ENCODE results near the gene CPED1.
"Not testable (repeated sequence)": the region's sequence is repeated elsewhere in the genome, so short reads cannot be mapped to it uniquely, and the experiment has no call there.

Gene CPED1

GRCh38 chr7:121030308-121030707 is 41.8 kb downstream of the CPED1 start:
- Histone ChIP-seq H3K27ac (ENCODE audit: low read length) (no peak overlapping the region), H3K4me1 (ENCODE audit: control insufficient read depth, insufficient read depth, low read length) (peaks cover 3% of the 10 kb centered on the region), H3K4me3 (ENCODE audit: low read length in 2 of 2) (peak overlapping the region; percentile 1 to 10), H3K9ac (ENCODE audit: low read length in 2 of 2) (no peak overlapping the region), H3K9me3 (ENCODE audit: control insufficient read depth in 2 of 2, low read length in 2 of 2) (no peaks in the 10 kb centered on the region), H3K36me3 (ENCODE audit: control insufficient read depth in 2 of 2, insufficient read depth in 2 of 2, low read length in 2 of 2) (no peaks in the 10 kb centered on the region), H3K27me3 (ENCODE audit: control insufficient read depth in 1 of 2, insufficient read depth in 2 of 2, low read length in 2 of 2) (no peaks in the 10 kb centered on the region)

- Histone ChIP-seq H3K9ac (ENCODE audit: low read length in 2 of 2) (no peak overlapping the region), H3K36me3 (ENCODE audit: control insufficient read depth in 2 of 2, insufficient read depth in 2 of 2, low read length in 2 of 2) (no peaks in the 10 kb centered on the region), H3K4me1 (ENCODE audit: control insufficient read depth, insufficient read depth, low read length) (peaks cover 3% of the 10 kb centered on the region), H3K27me3 (ENCODE audit: control insufficient read depth in 1 of 2, insufficient read depth in 2 of 2, low read length in 2 of 2) (no peaks in the 10 kb centered on the region), H3K9me3 (ENCODE audit: control insufficient read depth in 2 of 2, low read length in 2 of 2) (no peaks in the 10 kb centered on the region), H3K4me3 (ENCODE audit: low read length in 2 of 2) (no peak overlapping the region), H3K27ac (ENCODE audit: low read length) (no peak overlapping the region)
These were observed 44.3 kb downstream of the CPED1 start for GRCh38 chr7:121032645-121033460.

DNA sequence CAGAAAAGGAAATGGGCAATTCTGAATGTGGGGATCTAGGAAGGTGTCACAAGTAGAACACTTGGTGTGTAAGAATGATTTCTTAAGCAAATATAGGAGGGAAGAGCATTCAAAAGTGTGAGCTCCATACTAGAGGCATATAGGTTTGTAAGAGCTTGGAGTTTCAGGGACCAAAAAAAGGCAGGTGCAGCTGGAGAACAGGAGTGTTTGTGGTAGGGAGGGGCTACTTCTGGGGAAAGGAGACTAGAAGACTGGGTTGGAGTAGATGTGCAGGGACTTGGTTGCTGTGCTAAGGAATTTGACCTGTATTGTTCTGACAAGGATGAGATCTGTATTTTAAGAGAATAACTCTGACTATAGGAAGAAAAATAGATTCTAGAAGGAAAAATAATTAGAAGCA is 46.4 kb downstream of the CPED1 start:
- no peaks in the 10 kb centered on the region for H3K9me3 ChIP-seq (ENCODE audit: control insufficient read depth in 2 of 2, low read length in 2 of 2)
- H3K4me3 ChIP-seq (ENCODE audit: low read length in 2 of 2), result no peak overlapping the region
- H3K27ac ChIP-seq (ENCODE audit: low read length), result no peak overlapping the region
- H3K36me3 ChIP-seq (ENCODE audit: control insufficient read depth in 2 of 2, insufficient read depth in 2 of 2, low read length in 2 of 2), result no peaks in the 10 kb centered on the region
- no peaks in the 10 kb centered on the region for H3K27me3 ChIP-seq (ENCODE audit: control insufficient read depth in 1 of 2, insufficient read depth in 2 of 2, low read length in 2 of 2)
- no peaks in the 10 kb centered on the region for H3K4me1 ChIP-seq (ENCODE audit: control insufficient read depth, insufficient read depth, low read length)
- no peak overlapping the region for H3K9ac ChIP-seq (ENCODE audit: low read length in 2 of 2)

DNA sequence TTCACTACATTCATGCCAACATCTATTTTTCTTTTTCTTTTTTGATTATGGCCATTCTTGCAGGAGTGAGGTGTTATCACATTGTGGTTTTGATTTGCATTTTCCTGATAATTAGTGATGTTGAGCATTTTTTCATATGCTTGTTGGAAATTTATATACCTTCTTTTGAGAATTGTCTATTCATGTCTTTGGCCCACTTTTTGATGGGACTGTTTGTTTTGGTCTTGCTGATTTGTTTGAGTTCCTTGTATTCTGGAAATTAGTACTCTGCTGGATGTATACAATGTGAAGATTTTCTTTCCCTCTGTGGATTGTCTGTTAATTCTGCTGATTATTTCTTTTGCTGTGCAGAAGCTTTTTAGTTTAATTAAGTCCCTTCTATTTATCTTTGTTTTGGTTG is 48.3 kb downstream of the CPED1 start:
- H3K36me3 ChIP-seq (ENCODE audit: control insufficient read depth in 2 of 2, insufficient read depth in 2 of 2, low read length in 2 of 2); H3K9ac ChIP-seq (ENCODE audit: low read length in 2 of 2); H3K27me3 ChIP-seq (ENCODE audit: control insufficient read depth in 1 of 2, insufficient read depth in 2 of 2, low read length in 2 of 2); H3K27ac ChIP-seq (ENCODE audit: low read length); H3K4me3 ChIP-seq (ENCODE audit: low read length in 2 of 2); H3K4me1 ChIP-seq (ENCODE audit: control insufficient read depth, insufficient read depth, low read length); H3K9me3 ChIP-seq (ENCODE audit: control insufficient read depth in 2 of 2, low read length in 2 of 2): not testable (repeated sequence)

- not testable (repeated sequence) for H3K9ac ChIP-seq (ENCODE audit: low read length in 2 of 2); H3K4me3 ChIP-seq (ENCODE audit: low read length in 2 of 2); H3K9me3 ChIP-seq (ENCODE audit: control insufficient read depth in 2 of 2, low read length in 2 of 2); H3K36me3 ChIP-seq (ENCODE audit: control insufficient read depth in 2 of 2, insufficient read depth in 2 of 2, low read length in 2 of 2); H3K27ac ChIP-seq (ENCODE audit: low read length); H3K4me1 ChIP-seq (ENCODE audit: control insufficient read depth, insufficient read depth, low read length); H3K27me3 ChIP-seq (ENCODE audit: control insufficient read depth in 1 of 2, insufficient read depth in 2 of 2, low read length in 2 of 2)
These were observed 48.8 kb downstream of the CPED1 start for GRCh38 chr7:121037329-121037728.

DNA sequence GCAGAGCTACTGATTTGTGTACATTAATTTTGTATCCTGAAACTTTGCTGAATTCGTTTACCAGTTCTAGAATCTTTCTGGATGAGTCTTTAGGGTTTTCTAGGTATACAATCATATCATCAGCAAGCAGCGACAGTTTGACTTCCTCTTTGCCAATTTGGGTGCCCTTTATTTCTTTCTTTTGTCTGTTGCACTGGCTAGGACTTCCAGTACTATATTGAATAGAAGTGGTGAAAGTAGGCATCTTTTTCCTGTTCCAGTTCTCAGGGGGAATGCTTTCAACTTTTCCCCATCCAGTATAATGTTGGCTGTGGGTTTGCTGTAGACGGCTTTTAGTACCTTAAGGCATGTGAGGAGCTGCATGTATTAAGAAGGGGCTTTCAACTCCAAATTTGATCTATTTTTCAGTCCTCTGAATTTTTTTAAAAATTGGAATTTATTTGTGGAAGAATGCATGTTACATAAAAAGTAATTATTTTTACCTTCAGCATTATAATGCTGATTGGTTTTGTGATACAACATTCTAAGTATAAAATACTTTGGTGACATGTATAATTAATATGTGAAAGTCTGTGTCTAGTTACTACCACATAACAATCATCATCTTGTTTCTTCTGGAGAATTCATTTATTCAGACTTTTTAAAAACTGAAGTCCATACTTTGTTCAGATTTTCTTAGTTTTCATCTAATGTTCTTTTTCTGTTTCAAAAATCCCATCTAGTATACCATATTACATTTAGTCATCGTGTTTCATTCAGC is 49.6 kb downstream of the CPED1 start:
- H3K9ac ChIP-seq (ENCODE audit: low read length in 2 of 2), result no peak overlapping the region
- no peaks in the 10 kb centered on the region for H3K9me3 ChIP-seq (ENCODE audit: control insufficient read depth in 2 of 2, low read length in 2 of 2)
- H3K4me3 ChIP-seq (ENCODE audit: low read length in 2 of 2), result no peak overlapping the region
- no peak overlapping the region for H3K27ac ChIP-seq (ENCODE audit: low read length)
- H3K36me3 ChIP-seq (ENCODE audit: control insufficient read depth in 2 of 2, insufficient read depth in 2 of 2, low read length in 2 of 2), result no peaks in the 10 kb centered on the region
- H3K27me3 ChIP-seq (ENCODE audit: control insufficient read depth in 1 of 2, insufficient read depth in 2 of 2, low read length in 2 of 2), result no peaks in the 10 kb centered on the region
- no peaks in the 10 kb centered on the region for H3K4me1 ChIP-seq (ENCODE audit: control insufficient read depth, insufficient read depth, low read length)

- Histone ChIP-seq H3K36me3 (ENCODE audit: control insufficient read depth in 2 of 2, insufficient read depth in 2 of 2, low read length in 2 of 2) (no peaks in the 10 kb centered on the region), H3K27me3 (ENCODE audit: control insufficient read depth in 1 of 2, insufficient read depth in 2 of 2, low read length in 2 of 2) (no peaks in the 10 kb centered on the region), H3K4me1 (ENCODE audit: control insufficient read depth, insufficient read depth, low read length) (no peaks in the 10 kb centered on the region), H3K27ac (ENCODE audit: low read length) (no peak overlapping the region), H3K9me3 (ENCODE audit: control insufficient read depth in 2 of 2, low read length in 2 of 2) (no peaks in the 10 kb centered on the region), H3K4me3 (ENCODE audit: low read length in 2 of 2) (no peak overlapping the region), H3K9ac (ENCODE audit: low read length in 2 of 2) (no peak overlapping the region)
These were observed 50.4 kb downstream of the CPED1 start for GRCh38 chr7:121038717-121039509.

DNA sequence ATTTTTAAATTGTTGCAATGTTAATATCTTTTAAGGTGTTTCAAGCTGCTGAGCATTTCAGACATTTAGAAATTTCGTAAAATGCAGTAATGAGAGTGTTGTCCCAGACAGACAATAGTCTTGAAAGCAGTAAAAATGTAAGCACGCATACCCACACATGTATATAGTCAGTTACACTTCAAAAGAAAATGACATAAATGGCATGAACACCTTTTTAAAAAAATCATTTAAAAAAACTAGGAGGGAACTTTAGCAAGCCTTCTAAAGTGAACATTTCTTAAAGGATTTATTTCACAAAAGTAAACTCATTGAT is 51.0 kb downstream of the CPED1 start:
- Histone ChIP-seq H3K9ac (ENCODE audit: low read length in 2 of 2) (no peak overlapping the region), H3K27me3 (ENCODE audit: control insufficient read depth in 1 of 2, insufficient read depth in 2 of 2, low read length in 2 of 2) (no peaks in the 10 kb centered on the region), H3K9me3 (ENCODE audit: control insufficient read depth in 2 of 2, low read length in 2 of 2) (no peaks in the 10 kb centered on the region), H3K27ac (ENCODE audit: low read length) (no peak overlapping the region), H3K36me3 (ENCODE audit: control insufficient read depth in 2 of 2, insufficient read depth in 2 of 2, low read length in 2 of 2) (no peaks in the 10 kb centered on the region), H3K4me1 (ENCODE audit: control insufficient read depth, insufficient read depth, low read length) (no peaks in the 10 kb centered on the region), H3K4me3 (ENCODE audit: low read length in 2 of 2) (no peak overlapping the region)

- H3K4me1 ChIP-seq (ENCODE audit: control insufficient read depth, insufficient read depth, low read length), result no peaks in the 10 kb centered on the region
- no peaks in the 10 kb centered on the region for H3K36me3 ChIP-seq (ENCODE audit: control insufficient read depth in 2 of 2, insufficient read depth in 2 of 2, low read length in 2 of 2)
- H3K9me3 ChIP-seq (ENCODE audit: control insufficient read depth in 2 of 2, low read length in 2 of 2), result no peaks in the 10 kb centered on the region
- no peak overlapping the region for H3K27ac ChIP-seq (ENCODE audit: low read length)
- no peaks in the 10 kb centered on the region for H3K27me3 ChIP-seq (ENCODE audit: control insufficient read depth in 1 of 2, insufficient read depth in 2 of 2, low read length in 2 of 2)
- H3K9ac ChIP-seq (ENCODE audit: low read length in 2 of 2), result no peak overlapping the region
- H3K4me3 ChIP-seq (ENCODE audit: low read length in 2 of 2), result no peak overlapping the region
These were observed 51.5 kb downstream of the CPED1 start for GRCh38 chr7:121039994-121040393.

DNA sequence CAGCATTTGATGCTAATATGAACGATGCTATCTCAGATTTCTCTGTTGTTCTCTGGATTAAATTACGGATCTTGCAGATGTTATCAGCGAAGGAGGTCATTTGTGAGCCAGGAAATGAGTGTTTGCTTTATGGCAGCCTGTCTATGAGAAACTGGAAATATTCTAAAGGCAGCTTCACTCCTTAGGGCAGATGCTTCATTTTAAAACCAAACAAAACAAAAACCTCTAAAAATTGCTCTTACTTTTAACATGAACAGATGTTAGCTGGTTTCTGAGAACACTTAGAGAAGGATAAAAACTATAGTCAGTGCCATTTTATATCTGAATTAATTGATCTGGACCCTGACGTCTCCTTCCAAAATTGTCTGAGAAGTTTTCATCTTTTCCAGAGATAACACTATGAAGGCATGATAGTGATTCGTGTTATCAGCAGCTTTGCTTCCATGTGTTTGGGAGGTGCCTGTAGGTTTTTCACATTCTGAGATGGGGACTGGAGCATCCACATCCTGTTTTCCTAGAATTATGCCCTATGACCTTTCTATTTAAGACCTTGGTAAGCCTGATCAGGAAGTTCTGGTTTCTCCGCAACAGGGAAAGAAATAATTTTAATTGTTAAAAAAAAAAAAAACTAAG is 53.1 kb downstream of the CPED1 start:
- H3K27me3 ChIP-seq (ENCODE audit: control insufficient read depth in 1 of 2, insufficient read depth in 2 of 2, low read length in 2 of 2), result no peaks in the 10 kb centered on the region
- no peaks in the 10 kb centered on the region for H3K4me1 ChIP-seq (ENCODE audit: control insufficient read depth, insufficient read depth, low read length)
- no peak overlapping the region for H3K4me3 ChIP-seq (ENCODE audit: low read length in 2 of 2)
- no peaks in the 10 kb centered on the region for H3K9me3 ChIP-seq (ENCODE audit: control insufficient read depth in 2 of 2, low read length in 2 of 2)
- H3K36me3 ChIP-seq (ENCODE audit: control insufficient read depth in 2 of 2, insufficient read depth in 2 of 2, low read length in 2 of 2), result no peaks in the 10 kb centered on the region
- H3K27ac ChIP-seq (ENCODE audit: low read length), result no peak overlapping the region
- no peak overlapping the region for H3K9ac ChIP-seq (ENCODE audit: low read length in 2 of 2)
